HFF-Myc (cell line): ENCODE results near the gene FLACC1.
"Not testable (repeated sequence)": the region's sequence is repeated elsewhere in the genome, so short reads cannot be mapped to it uniquely, and the experiment has no call there.

Source experiments
- DNase-seq: peaks from one replicate; pipeline ENCODE4 v3.0.0-alpha.2; 2011; ENCODE audit warnings: low read depth; ENCODE audit errors: extremely low read depth
- H3K4me3 ChIP-seq: replicated peaks from 2 replicates; pipeline ENCODE4 v1.5.1; 2011; ENCODE audit warnings: low read depth, mild to moderate bottlenecking, control low read depth, low read length
- TF ChIP-seq, protein P1 (sequence below): IDR thresholded peaks from 2 replicates; pipeline ENCODE4 v1.5.1; 2012; ENCODE audit warnings: mild to moderate bottlenecking, low read depth, low read length, control low read depth; ENCODE audit errors: missing control alignments

Gene FLACC1

DNA sequence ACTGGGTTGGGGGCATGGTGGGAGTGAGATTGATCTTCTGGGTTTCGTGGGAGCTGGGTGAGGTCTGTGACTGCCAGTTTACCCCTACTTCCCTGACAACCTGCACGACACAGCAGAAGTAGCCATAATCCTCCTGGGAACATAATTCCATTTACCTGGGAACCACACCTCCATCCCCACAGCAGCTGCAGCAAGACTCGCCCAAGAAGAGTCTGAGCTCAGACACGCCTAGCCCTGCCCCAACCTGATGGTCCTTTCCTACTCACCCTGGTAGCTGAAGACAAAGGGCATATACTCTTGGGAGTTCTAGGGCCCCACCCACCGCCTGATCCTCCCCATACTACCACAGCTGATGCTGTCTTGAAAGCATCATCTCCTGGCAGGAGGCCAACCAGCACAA, 43.8 kb downstream of the FLACC1 start:
- TF ChIP-seq, protein P1, sequence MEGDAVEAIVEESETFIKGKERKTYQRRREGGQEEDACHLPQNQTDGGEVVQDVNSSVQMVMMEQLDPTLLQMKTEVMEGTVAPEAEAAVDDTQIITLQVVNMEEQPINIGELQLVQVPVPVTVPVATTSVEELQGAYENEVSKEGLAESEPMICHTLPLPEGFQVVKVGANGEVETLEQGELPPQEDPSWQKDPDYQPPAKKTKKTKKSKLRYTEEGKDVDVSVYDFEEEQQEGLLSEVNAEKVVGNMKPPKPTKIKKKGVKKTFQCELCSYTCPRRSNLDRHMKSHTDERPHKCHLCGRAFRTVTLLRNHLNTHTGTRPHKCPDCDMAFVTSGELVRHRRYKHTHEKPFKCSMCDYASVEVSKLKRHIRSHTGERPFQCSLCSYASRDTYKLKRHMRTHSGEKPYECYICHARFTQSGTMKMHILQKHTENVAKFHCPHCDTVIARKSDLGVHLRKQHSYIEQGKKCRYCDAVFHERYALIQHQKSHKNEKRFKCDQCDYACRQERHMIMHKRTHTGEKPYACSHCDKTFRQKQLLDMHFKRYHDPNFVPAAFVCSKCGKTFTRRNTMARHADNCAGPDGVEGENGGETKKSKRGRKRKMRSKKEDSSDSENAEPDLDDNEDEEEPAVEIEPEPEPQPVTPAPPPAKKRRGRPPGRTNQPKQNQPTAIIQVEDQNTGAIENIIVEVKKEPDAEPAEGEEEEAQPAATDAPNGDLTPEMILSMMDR: no peak
- DNase-seq: no peak
- H3K4me3 ChIP-seq: no peak overlapping the region

DNA sequence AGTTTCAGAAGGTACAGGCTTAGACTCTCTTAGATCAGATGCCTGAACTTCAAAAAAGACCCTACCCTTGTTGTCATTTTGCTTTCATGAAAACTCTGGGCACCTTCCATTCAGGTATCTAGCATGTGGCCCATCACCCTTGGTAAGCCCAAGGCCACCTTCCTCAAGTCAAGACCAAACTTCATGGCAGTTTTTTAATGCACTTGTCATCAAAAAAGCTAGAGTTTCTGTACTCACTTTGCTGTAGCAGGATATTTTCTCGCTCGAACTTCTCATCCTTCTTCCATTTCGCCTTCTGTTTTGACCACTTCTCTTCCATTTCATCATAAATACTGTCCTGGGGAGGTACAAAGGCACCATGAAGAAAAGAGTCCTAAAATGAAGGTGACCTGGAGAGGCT, 48.2 kb downstream of the FLACC1 start:
- no peak overlapping the region for H3K4me3 ChIP-seq
- no peak for DNase-seq
- TF ChIP-seq, protein P1: no peak

DNA sequence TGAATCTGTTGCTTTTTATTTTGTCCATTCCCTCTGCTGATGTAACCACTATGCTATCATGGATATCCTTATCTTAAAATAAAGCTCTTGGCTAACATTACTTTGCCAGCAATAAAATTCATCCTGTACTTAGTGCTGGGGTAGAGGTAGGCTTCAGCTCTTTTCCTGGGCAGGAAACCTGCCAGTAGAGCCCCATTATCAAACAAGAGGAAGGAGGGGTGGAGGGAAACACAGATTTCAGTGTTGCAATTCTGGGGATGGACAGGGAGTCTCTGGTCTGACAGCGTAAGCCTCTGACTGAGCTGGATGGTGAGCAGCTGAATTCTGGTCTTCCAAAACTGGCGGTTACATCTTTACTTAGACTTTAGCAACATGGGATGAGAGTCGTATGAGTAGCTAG, 49.3 kb downstream of the FLACC1 start:
- TF ChIP-seq, protein P1: no peak
- H3K4me3 ChIP-seq: no peak overlapping the region
- DNase-seq: no peak

DNA sequence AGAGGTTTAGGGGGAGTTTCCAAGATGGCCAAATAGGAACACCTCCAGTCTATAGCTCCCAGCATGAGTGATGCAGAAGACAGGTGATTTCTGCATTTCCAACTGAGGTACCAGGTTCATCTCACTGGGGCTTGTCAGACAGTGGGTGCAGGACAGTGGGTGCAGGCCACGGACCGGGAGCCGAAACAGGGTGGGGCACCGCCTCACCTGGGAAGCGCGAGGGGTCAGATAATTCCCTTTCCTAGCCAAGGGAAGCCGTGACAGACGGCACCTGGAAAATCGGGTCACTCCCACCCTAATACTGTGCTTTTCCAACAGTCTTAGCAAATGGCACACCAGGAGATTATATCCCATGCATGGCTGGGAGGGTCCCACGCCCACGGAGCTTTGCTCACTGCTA, 57.2 kb downstream of the FLACC1 start:
- not testable (repeated sequence) for DNase-seq, H3K4me3 ChIP-seq

DNA sequence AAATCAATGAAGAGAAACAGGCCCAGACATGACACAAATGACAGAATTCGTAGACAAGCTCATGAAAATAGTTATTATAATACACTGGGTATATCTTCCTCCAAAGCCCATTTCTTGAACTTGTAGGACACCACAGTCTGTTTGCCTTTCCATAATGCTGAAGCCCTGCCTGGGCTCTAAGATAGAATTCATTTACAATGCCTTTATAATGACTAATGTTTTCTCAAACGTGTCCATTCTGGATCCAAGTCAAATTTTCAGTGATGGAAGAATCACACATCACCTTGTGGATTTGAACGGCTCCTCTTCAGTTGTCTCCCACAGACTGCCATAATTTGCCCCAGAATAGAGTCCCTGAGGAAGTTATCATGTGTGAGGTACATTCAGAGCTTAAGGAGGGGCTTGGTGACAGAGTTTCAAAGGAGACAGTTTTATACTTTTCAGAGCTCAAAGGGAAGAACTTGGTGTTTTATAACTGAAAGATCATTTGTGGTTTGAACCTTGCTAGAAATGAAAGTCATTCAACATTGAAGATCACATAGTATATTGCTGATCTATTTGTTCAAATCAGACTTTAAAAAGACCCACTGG, 58.6 kb downstream of the FLACC1 start:
- no peak overlapping the region for H3K4me3 ChIP-seq
- TF ChIP-seq, protein P1: no peak
- no peak for DNase-seq

DNA sequence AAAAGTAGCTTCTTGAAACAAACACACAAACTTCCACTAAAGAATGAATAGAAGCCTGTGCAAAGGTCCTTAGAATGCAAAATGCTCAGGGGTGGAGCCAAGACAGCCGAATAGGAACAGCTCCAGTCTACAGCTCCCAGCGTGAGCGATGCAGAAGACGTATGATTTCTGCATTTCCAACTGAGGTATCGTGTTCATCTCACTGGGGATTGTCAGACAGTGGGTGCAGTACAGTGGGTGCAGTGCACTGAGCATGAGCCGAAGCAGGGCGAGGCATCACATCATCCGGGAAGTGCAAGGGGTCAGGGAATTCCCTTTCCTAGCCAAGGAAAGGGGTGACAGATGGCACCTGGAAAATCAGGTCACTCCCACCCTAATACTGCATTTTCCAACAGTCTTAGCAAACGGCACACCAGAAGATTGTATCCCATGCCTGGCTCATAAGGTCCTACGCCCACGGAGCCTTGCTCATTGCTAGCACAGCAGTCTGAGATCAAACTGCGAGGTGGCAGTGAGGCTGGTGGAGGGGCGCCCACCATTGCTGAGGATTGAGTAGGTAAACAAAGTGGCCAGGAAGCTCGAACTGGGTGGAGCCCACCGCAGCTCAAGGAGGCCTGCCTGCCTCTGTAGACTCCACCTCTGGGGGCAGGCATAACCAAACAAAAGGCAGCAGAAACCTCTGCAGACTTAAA, 66.5 kb downstream of the FLACC1 start:
- not testable (repeated sequence) for DNase-seq, H3K4me3 ChIP-seq

DNA sequence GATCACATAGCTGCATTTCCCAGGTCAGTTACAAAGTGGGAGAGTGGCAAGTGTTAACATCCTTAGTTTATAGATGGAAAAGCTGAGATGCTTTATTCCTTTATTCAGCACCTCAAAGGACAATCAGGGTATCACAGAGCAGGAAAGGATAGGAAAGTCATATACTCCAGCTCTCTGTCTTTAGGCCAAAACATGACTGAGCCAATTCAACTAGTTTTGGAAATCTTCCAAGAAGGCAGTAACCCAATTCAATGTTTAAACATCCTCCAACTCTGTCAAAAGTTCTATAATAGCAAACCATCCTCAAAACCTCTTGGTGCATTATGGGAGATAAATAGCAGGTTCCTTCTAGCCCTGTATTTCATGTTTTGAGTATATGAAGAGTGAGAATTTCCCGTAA, 71.6 kb downstream of the FLACC1 start:
- H3K4me3 ChIP-seq: no peak overlapping the region
- DNase-seq: no peak
- TF ChIP-seq, protein P1: no peak
